Sigmoid colon (tissue), 7 donors: ENCODE data around the gene BSND. TPM values are rescaled to one million over a fixed set of nuclear protein-coding genes. Genes with fewer than 3 reads are reported as not detected.

Experiments
- DNase-seq: peaks from one replicate; pipeline ENCODE4 v3.0.0-alpha.2; 2019
- H3K27ac ChIP-seq, 4 donors: fragments of 200-600 bp; sonication (generic); one replicate each; pipeline ENCODE4 v1.5.1; 2016 to 2019; ENCODE audit warnings: mild to moderate bottlenecking in 1 of 4
- H3K27me3 ChIP-seq, 3 donors: fragments of 200-600 bp; sonication (generic); one replicate each; pipeline ENCODE4 v1.5.1; 2019; ENCODE audit warnings: mild to moderate bottlenecking in 1 of 3
- H3K36me3 ChIP-seq, 4 donors: fragments of 200-600 bp; sonication (generic); one replicate each; pipeline ENCODE4 v1.5.1; 2016 to 2019
- H3K4me1 ChIP-seq, 4 donors: fragments of 200-600 bp; sonication (generic); one replicate each; pipeline ENCODE4 v1.5.1; 2017 to 2019
- H3K4me3 ChIP-seq, 4 donors: fragments of 200-600 bp; sonication (generic); one replicate each; pipeline ENCODE4 v1.5.1; 2017 to 2019; ENCODE audit warnings: mild to moderate bottlenecking in 2 of 4, moderate library complexity in 1 of 4
- H3K9me3 ChIP-seq, 4 donors: fragments of 200-600 bp in 3 of 4; sonication (generic) in 3 of 4; one replicate each; pipeline versions ENCODE4 v1.5.1 to v1.6.1; 2013 to 2019
- EP300 ChIP-seq, 4 donors: sonication (generic); formaldehyde crosslinking; IDR thresholded peaks; one replicate each; pipeline ENCODE4 v1.6.1; 2017; ENCODE audit warnings: antibody characterized with exemption in 4 of 4
- POLR2A ChIP-seq, 2 donors: fragments of 450-650 bp; IDR thresholded peaks; one replicate each; pipeline ENCODE4 v1.6.1; 2016; ENCODE audit warnings: antibody characterized with exemption in 2 of 2, mild to moderate bottlenecking in 2 of 2, moderate library complexity in 2 of 2
- POLR2AphosphoS5 ChIP-seq, 4 donors: sonication (generic); formaldehyde crosslinking; IDR thresholded peaks; one replicate each; pipeline ENCODE4 v1.6.1; 2017; ENCODE audit warnings: antibody characterized with exemption in 4 of 4
- WGBS, 2 donors: extraction: QIAGEN DNeasy Blood & Tissue Kit; methylation state at CpG; one replicate each; pipeline ENCODE4 v1.1.7; 2013; 5-methylcytosine and 5-hydroxymethylcytosine counted together
- intact Hi-C: fragments of 100-400 bp; cut with DNase I; formaldehyde crosslinking; loops from one replicate; pipeline ENCODE4 v1.15.1; 2023
- polyA plus RNA-seq, 3 donors: library from polyadenylated mRNA; stranded (reverse); fragments of 200-250 nt; gene quantifications; one replicate each; pipeline ENCODE4 v1.2.3, GENCODE V29; 2013
- total RNA-seq, 4 donors: library from RNA; depleted of rRNA; stranded (reverse); fragments of >200 nt; gene quantifications; one replicate each; pipeline ENCODE4 v1.1.0, GENCODE V29; 2016
- TF ChIP-seq, protein P1 (sequence below), 4 experiments: fragments of 450-650 bp in 3 of 4; fragments of 200-600 bp in 1 of 4; IDR thresholded peaks; one replicate each; pipeline ENCODE4 v1.5.1; 2016 to 2019; ENCODE audit warnings: antibody characterized with exemption in 4 of 4, mild to moderate bottlenecking in 3 of 4, moderate library complexity in 2 of 4
- donor health status: healthy with polysubstance abuse.
- donor health status: Bipolar disorder and iron deficiency.
- donor health status: healthy.

BSND gene
- total and polyA plus RNA-seq, 7 donors: not detected

- peak overlapping the region; percentile 29 to 68 (median 37) for H3K27ac ChIP-seq
- intact Hi-C loops: no loop called here
- no peaks in the 10 kb centered on the region for H3K9me3 ChIP-seq
- H3K4me1 ChIP-seq: peaks cover 0 to 12% (median 6%) of the 10 kb centered on the region in 4 donors
- 40 to 42% methylated on average over 5 of the region's 5 CpGs for WGBS, 2 donors
- no peak for DNase-seq
- H3K36me3 ChIP-seq: no peaks in the 10 kb centered on the region
- H3K4me3 ChIP-seq: no peak overlapping the region
- peak in 1 of 4 donors; percentile 23 for TF ChIP-seq POLR2AphosphoS5 (IDR thresholded peaks at IDR 0.05)
- TF ChIP-seq EP300 (IDR thresholded peaks at IDR 0.05): no peak
- TF ChIP-seq, protein P1, sequence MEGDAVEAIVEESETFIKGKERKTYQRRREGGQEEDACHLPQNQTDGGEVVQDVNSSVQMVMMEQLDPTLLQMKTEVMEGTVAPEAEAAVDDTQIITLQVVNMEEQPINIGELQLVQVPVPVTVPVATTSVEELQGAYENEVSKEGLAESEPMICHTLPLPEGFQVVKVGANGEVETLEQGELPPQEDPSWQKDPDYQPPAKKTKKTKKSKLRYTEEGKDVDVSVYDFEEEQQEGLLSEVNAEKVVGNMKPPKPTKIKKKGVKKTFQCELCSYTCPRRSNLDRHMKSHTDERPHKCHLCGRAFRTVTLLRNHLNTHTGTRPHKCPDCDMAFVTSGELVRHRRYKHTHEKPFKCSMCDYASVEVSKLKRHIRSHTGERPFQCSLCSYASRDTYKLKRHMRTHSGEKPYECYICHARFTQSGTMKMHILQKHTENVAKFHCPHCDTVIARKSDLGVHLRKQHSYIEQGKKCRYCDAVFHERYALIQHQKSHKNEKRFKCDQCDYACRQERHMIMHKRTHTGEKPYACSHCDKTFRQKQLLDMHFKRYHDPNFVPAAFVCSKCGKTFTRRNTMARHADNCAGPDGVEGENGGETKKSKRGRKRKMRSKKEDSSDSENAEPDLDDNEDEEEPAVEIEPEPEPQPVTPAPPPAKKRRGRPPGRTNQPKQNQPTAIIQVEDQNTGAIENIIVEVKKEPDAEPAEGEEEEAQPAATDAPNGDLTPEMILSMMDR (IDR thresholded peaks at IDR 0.05): no peak
- peaks cover 0 to 5% (median 0%) of the 10 kb centered on the region in 3 donors for H3K27me3 ChIP-seq
Observed at GRCh38 chr1:54973205-54973921, 25.4 kb upstream of the BSND start.

DNA sequence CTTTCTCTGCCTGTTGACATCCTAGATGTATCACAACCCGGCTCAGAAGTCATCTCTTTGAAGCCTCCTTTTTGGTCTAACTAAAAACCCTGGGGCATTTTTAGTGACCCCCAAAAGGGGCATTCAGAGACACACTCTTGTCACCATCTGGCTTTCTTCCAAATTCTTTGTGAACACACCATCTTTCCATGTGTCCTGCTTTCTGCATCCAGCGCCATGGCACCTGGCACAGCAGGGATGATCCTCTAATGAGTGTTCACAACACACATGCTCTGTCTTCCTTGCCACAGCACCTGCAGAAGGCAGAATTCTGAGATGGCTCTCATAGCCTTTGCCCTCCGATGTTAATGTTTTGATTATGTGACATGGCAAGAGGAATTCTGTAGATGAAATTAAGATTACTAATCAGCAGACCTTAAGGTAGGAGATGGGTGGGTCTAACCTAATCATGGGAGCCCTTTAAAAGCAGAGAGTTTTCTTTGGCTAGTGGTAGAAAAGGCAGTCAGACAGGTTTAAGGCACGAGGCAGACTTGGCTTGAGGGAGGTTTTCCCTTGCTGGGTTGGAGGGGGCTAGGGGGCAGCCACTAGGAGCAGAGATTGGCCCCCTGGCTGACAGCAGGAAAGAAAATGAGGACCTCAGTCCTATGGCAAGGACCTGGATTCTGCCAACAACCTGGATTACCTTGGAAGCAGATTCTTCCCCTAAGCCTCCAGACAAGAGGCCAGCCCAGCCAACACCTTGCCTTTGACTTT, 23.2 kb upstream of the BSND start:
- peaks cover 0 to 20% (median 11%) of the 10 kb centered on the region in 4 donors for H3K4me1 ChIP-seq
- no peak for TF ChIP-seq EP300 (IDR thresholded peaks at IDR 0.05)
- TF ChIP-seq, protein P1 (IDR thresholded peaks at IDR 0.05): no peak
- no peak for TF ChIP-seq POLR2AphosphoS5 (IDR thresholded peaks at IDR 0.05)
- no peak for TF ChIP-seq POLR2A (IDR thresholded peaks at IDR 0.05)
- peaks cover 0 to 23% (median 16%) of the 10 kb centered on the region in 3 donors for H3K27me3 ChIP-seq
- no peak overlapping the region for H3K27ac ChIP-seq
- intact Hi-C loops: no loop called here
- no peak overlapping the region for H3K4me3 ChIP-seq
- no peaks in the 10 kb centered on the region for H3K9me3 ChIP-seq
- WGBS, 2 donors: 59 to 81% methylated on average over 4 of the region's 4 CpGs
- H3K36me3 ChIP-seq: no peaks in the 10 kb centered on the region
- no peak for DNase-seq

DNA sequence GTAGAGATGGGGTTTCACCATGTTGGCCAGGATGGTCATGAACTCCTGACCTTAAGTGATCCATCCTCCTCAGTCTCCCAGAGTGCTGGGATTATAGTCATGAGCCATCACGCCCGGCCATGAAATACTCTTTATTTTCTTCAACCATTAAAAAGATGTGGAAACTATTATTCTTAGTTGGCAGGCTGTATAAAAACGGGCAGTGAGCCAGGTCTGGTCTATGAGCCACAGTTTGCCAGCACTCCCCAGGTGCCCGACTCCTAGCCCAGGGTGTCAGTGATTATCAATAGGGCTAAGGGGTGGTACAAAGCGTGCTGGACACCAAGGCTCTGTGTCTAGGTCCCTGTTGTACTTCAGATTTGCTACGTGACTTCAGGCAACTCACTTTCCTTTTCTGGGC, 22.0 kb upstream of the BSND start:
- peaks cover 0 to 25% (median 15%) of the 10 kb centered on the region in 4 donors for H3K4me1 ChIP-seq
- intact Hi-C loops: no loop called here
- H3K27ac ChIP-seq: no peak overlapping the region
- no peaks in the 10 kb centered on the region for H3K9me3 ChIP-seq
- 76 to 81% methylated on average over 6 of the region's 6 CpGs for WGBS, 2 donors
- H3K4me3 ChIP-seq: no peak overlapping the region
- TF ChIP-seq POLR2A (IDR thresholded peaks at IDR 0.05) (no peak), EP300 (IDR thresholded peaks at IDR 0.05) (no peak), POLR2AphosphoS5 (IDR thresholded peaks at IDR 0.05) (no peak)
- TF ChIP-seq, protein P1 (IDR thresholded peaks at IDR 0.05): no peak
- no peaks in the 10 kb centered on the region for H3K36me3 ChIP-seq
- DNase-seq: no peak
- H3K27me3 ChIP-seq: peaks cover 0 to 35% (median 26%) of the 10 kb centered on the region in 3 donors

GRCh38 chr1:54977533-54978297, 21.0 kb upstream of the BSND start:
- Histone ChIP-seq H3K9me3 (no peaks in the 10 kb centered on the region), H3K4me1 (peaks cover 0 to 25% (median 15%) of the 10 kb centered on the region in 4 donors), H3K27ac (no peak overlapping the region), H3K4me3 (no peak overlapping the region), H3K27me3 (peaks cover 0 to 45% (median 26%) of the 10 kb centered on the region in 3 donors), H3K36me3 (no peaks in the 10 kb centered on the region)
- TF ChIP-seq EP300 (IDR thresholded peaks at IDR 0.05): no peak
- TF ChIP-seq POLR2AphosphoS5 (IDR thresholded peaks at IDR 0.05): no peak
- TF ChIP-seq, protein P1 (IDR thresholded peaks at IDR 0.05): no peak
- TF ChIP-seq POLR2A (IDR thresholded peaks at IDR 0.05): no peak
- WGBS, 2 donors: 91 to 93% methylated on average over 5 of the region's 5 CpGs
- intact Hi-C loops: no loop called here
- DNase-seq: no peak
